Neural cell (in vitro differentiated cells): Measurements from ENCODE around the gene CLCNKA. TPM values are rescaled to one million over a fixed set of nuclear protein-coding genes. Genes with fewer than 3 reads are reported as not detected.

Experiments
- H2AFZ ChIP-seq: fragments of 200-600, 300-800 bp; sonication (generic), shearing (Covaris generic); 2 replicates; pipeline ENCODE4 v1.6.0; 2014; ENCODE audit warnings: low read depth, mild to moderate bottlenecking, antibody characterized with exemption, low read length, moderate library complexity
- H3F3A ChIP-seq: fragments of 200-600 bp; shearing (Covaris generic); 2 replicates; pipeline ENCODE4 v1.6.1; 2016; ENCODE audit warnings: mild to moderate bottlenecking, moderate library complexity, mixed read lengths, antibody characterized with exemption, low read length; ENCODE audit not compliant: insufficient read depth, poor library complexity, severe bottlenecking
- H3K27ac ChIP-seq: fragments of 200-600, 300-800 bp; sonication (generic), shearing (Covaris generic); 2 replicates; pipeline ENCODE4 v1.5.1; 2014; ENCODE audit warnings: mild to moderate bottlenecking, low read length, moderate library complexity
- H3K27me3 ChIP-seq: fragments of 300-800, 200-600 bp; sonication (generic), shearing (Covaris generic); 2 replicates; pipeline ENCODE4 v1.6.0; 2014; ENCODE audit warnings: mild to moderate bottlenecking, low read depth, low read length, moderate library complexity; ENCODE audit not compliant: insufficient read depth
- H3K36me3 ChIP-seq: fragments of 300-800, 200-600 bp; sonication (generic), shearing (Covaris generic); 2 replicates; pipeline ENCODE4 v1.5.1; 2014; ENCODE audit warnings: mild to moderate bottlenecking, antibody characterized with exemption, low read length, moderate library complexity; ENCODE audit not compliant: insufficient read depth
- H3K4me2 ChIP-seq: fragments of 300-800, 200-600 bp; sonication (generic), shearing (Covaris generic); 2 replicates; pipeline ENCODE4 v1.6.0; 2014; ENCODE audit warnings: mild to moderate bottlenecking, low read length
- H3K4me3 ChIP-seq: fragments of 300-800, 200-600 bp; sonication (generic), shearing (Covaris generic); 2 replicates; pipeline ENCODE4 v1.5.1; 2014; ENCODE audit warnings: mild to moderate bottlenecking, low read length, moderate library complexity
- H3K79me2 ChIP-seq: fragments of 200-600 bp; shearing (Covaris generic); replicated peaks from 2 replicates; pipeline ENCODE4 v1.6.0; 2014; ENCODE audit warnings: mild to moderate bottlenecking, low read length, moderate library complexity; ENCODE audit not compliant: insufficient read depth
- H3K9ac ChIP-seq: fragments of 300-800, 200-600 bp; sonication (generic), shearing (Covaris generic); 2 replicates; pipeline ENCODE4 v1.6.1; 2016; ENCODE audit warnings: mild to moderate bottlenecking, low read length, mixed read lengths
- H3K9me2 ChIP-seq: fragments of 200-600 bp; shearing (Covaris generic); 2 replicates; pipeline ENCODE4 v1.6.1; 2016; ENCODE audit warnings: mild to moderate bottlenecking, low read length, mixed read lengths; ENCODE audit not compliant: insufficient read depth
- H3K9me3 ChIP-seq: fragments of 200-600, 300-800 bp; sonication (generic), shearing (Covaris generic); 2 replicates; pipeline ENCODE4 v1.6.1; 2016; ENCODE audit warnings: mild to moderate bottlenecking, mixed run types, low read length, moderate library complexity, mixed read lengths
- H4K20me1 ChIP-seq: fragments of 200-600 bp; shearing (Covaris generic); 2 replicates; pipeline ENCODE4 v1.6.1; 2016; ENCODE audit warnings: mild to moderate bottlenecking, mixed run types; ENCODE audit not compliant: insufficient read depth
- EP300 ChIP-seq: fragments of 450-650 bp; conservative IDR thresholded peaks from 2 replicates; pipeline ENCODE4 v1.6.1; 2014; ENCODE audit warnings: antibody characterized with exemption, mild to moderate bottlenecking, moderate library complexity; ENCODE audit not compliant: poor library complexity, severe bottlenecking
- EZH2 ChIP-seq: fragments of 200-600, 300-800 bp; shearing (Covaris generic), sonication (generic); IDR thresholded peaks from 2 replicates; pipeline ENCODE4 v1.6.1; 2014; ENCODE audit warnings: antibody characterized with exemption, low read length, borderline replicate concordance, mild to moderate bottlenecking; ENCODE audit not compliant: insufficient read depth, poor library complexity, severe bottlenecking
- MXI1 ChIP-seq: fragments of 450-650 bp; conservative IDR thresholded peaks from 2 replicates; pipeline ENCODE4 v1.6.1; 2014; ENCODE audit warnings: antibody characterized with exemption, mild to moderate bottlenecking; ENCODE audit not compliant: poor library complexity, severe bottlenecking
- POLR2AphosphoS5 ChIP-seq: IDR thresholded peaks from 2 replicates; pipeline ENCODE4 v1.6.1; 2012
- RAD21 ChIP-seq: fragments of 450-650 bp; conservative IDR thresholded peaks from 2 replicates; pipeline ENCODE4 v1.6.1; 2014; ENCODE audit warnings: antibody characterized with exemption, mild to moderate bottlenecking, moderate library complexity
- SMC3 ChIP-seq: fragments of 450-650 bp; conservative IDR thresholded peaks from 2 replicates; pipeline ENCODE4 v1.6.1; 2014; ENCODE audit warnings: antibody characterized with exemption, mild to moderate bottlenecking, moderate library complexity; ENCODE audit not compliant: poor library complexity
- TAF1 ChIP-seq: IDR thresholded peaks from 2 replicates; pipeline ENCODE4 v1.6.1; 2012; ENCODE audit warnings: low read depth
- polyA plus RNA-seq: library from polyadenylated mRNA; depleted of rRNA; stranded (reverse); fragments of >200 nt; gene quantifications from 2 replicates; pipeline ENCODE4 v1.2.3, GENCODE V29; 2014
- TF ChIP-seq, protein P1 (sequence below): fragments of 450-650 bp; IDR thresholded peaks from 2 replicates; pipeline ENCODE4 v1.5.1; 2014; ENCODE audit warnings: antibody characterized with exemption, mild to moderate bottlenecking, moderate library complexity; ENCODE audit not compliant: poor library complexity, severe bottlenecking
- TF ChIP-seq, protein P2 (sequence below): IDR thresholded peaks from 2 replicates; pipeline ENCODE4 v1.6.1; 2012; ENCODE audit warnings: borderline replicate concordance

CLCNKA gene
- polyA plus RNA-seq, 1 donor from 2014 or later = not detected

DNA sequence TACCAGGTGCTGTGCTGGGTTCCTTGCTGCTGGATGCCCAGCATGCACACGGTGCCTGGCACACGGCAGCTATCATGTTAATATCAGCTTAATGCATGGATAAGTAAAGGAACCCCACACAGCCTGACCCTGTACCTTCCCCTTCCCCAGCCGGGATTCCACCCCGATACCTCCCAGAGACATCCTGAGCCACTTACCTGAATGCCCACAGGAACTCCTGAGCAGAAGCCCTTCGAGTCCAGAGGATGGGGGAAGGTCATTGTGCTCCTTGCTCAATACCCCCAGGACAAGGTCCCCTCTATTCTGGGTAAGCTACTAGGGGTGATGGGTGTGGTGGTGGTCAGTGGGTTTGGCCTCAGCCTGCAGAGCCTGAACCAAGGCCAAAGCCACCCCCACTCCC lies 50.3 kb downstream of the CLCNKA start:
- TF ChIP-seq, protein P1, sequence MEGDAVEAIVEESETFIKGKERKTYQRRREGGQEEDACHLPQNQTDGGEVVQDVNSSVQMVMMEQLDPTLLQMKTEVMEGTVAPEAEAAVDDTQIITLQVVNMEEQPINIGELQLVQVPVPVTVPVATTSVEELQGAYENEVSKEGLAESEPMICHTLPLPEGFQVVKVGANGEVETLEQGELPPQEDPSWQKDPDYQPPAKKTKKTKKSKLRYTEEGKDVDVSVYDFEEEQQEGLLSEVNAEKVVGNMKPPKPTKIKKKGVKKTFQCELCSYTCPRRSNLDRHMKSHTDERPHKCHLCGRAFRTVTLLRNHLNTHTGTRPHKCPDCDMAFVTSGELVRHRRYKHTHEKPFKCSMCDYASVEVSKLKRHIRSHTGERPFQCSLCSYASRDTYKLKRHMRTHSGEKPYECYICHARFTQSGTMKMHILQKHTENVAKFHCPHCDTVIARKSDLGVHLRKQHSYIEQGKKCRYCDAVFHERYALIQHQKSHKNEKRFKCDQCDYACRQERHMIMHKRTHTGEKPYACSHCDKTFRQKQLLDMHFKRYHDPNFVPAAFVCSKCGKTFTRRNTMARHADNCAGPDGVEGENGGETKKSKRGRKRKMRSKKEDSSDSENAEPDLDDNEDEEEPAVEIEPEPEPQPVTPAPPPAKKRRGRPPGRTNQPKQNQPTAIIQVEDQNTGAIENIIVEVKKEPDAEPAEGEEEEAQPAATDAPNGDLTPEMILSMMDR = no peak
- no peak for TF ChIP-seq EP300
- no peak for TF ChIP-seq POLR2AphosphoS5
- TF ChIP-seq SMC3 = no peak
- TF ChIP-seq TAF1 = no peak
- no peak for TF ChIP-seq MXI1
- TF ChIP-seq, protein P2, sequence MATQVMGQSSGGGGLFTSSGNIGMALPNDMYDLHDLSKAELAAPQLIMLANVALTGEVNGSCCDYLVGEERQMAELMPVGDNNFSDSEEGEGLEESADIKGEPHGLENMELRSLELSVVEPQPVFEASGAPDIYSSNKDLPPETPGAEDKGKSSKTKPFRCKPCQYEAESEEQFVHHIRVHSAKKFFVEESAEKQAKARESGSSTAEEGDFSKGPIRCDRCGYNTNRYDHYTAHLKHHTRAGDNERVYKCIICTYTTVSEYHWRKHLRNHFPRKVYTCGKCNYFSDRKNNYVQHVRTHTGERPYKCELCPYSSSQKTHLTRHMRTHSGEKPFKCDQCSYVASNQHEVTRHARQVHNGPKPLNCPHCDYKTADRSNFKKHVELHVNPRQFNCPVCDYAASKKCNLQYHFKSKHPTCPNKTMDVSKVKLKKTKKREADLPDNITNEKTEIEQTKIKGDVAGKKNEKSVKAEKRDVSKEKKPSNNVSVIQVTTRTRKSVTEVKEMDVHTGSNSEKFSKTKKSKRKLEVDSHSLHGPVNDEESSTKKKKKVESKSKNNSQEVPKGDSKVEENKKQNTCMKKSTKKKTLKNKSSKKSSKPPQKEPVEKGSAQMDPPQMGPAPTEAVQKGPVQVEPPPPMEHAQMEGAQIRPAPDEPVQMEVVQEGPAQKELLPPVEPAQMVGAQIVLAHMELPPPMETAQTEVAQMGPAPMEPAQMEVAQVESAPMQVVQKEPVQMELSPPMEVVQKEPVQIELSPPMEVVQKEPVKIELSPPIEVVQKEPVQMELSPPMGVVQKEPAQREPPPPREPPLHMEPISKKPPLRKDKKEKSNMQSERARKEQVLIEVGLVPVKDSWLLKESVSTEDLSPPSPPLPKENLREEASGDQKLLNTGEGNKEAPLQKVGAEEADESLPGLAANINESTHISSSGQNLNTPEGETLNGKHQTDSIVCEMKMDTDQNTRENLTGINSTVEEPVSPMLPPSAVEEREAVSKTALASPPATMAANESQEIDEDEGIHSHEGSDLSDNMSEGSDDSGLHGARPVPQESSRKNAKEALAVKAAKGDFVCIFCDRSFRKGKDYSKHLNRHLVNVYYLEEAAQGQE = no peak
- TF ChIP-seq EZH2 = no peak
- no peak for TF ChIP-seq RAD21
- Histone ChIP-seq H3K9ac (no peak overlapping the region), H3K4me2 (no peak overlapping the region), H3F3A (no peaks in the 10 kb centered on the region), H4K20me1 (no peaks in the 10 kb centered on the region), H3K4me3 (no peak overlapping the region), H3K9me3 (no peaks in the 10 kb centered on the region), H3K9me2 (no peaks in the 10 kb centered on the region), H3K27me3 (peaks cover 10% of the 10 kb centered on the region), H3K27ac (no peak overlapping the region), H3K79me2 (no peaks in the 10 kb centered on the region), H3K36me3 (no peaks in the 10 kb centered on the region), H2AFZ (no peak overlapping the region)

DNA sequence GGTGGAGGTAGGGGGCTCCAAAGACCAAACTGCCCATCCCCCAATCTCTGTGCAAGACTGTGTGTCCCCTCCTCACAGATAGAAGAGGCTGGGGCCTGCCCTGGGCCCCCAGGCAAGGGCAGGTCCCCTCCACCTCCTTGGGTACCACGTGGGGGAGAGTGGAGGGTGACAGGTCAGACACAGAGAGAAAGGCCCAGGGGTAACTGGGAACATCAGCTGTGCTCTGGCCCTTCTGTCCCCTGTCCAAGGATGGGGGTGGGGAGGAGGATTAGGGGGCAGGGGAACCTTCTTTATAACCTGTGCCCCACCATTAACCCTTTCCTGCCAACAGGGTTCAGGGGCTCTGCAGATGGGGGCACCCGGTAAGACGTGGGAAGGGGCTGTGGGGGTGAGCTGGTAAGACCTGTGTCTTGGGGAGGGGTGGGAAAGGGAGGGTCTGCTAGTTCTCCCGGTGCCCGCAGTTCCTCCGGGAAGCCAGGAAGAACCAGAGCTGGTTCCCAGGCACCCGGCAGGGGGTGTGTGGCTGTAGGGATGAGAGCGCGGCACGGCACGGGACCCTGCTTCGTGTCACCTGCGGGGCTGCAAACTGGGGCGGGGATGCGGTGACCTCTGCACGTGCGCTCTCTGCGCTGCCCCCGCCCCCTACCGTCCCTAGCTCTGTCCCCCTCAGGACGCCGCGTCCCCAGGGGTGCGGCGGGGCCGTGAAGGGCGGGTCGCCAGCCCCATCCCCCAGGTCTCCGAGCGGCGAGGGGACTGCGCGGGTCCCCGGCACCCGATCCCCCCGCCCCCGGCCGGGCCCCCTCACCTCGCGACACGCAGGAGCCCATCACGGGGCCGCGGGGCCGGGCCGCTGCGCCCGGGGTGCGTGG lies 51.0 kb downstream of the CLCNKA start:
- H3K27me3 ChIP-seq = peaks cover 10% of the 10 kb centered on the region
- H3F3A ChIP-seq = no peaks in the 10 kb centered on the region
- H4K20me1 ChIP-seq = no peaks in the 10 kb centered on the region
- TF ChIP-seq MXI1 = no peak
- no peak for TF ChIP-seq EP300
- no peak for TF ChIP-seq TAF1
- TF ChIP-seq SMC3 = no peak
- TF ChIP-seq, protein P2 = no peak
- TF ChIP-seq EZH2 = no peak
- no peak for TF ChIP-seq RAD21
- TF ChIP-seq POLR2AphosphoS5 = no peak
- TF ChIP-seq, protein P1 = no peak
- H3K4me3 ChIP-seq = peak overlapping the region; percentile 66
- no peak overlapping the region for H3K4me2 ChIP-seq
- peak overlapping the region; percentile 57 for H3K9ac ChIP-seq
- H3K79me2 ChIP-seq = no peaks in the 10 kb centered on the region
- H3K9me2 ChIP-seq = no peaks in the 10 kb centered on the region
- no peak overlapping the region for H3K27ac ChIP-seq
- H3K9me3 ChIP-seq = no peaks in the 10 kb centered on the region
- H3K36me3 ChIP-seq = no peaks in the 10 kb centered on the region
- no peak overlapping the region for H2AFZ ChIP-seq
